Measurements from ENCODE around the gene SERPINE2.

SERPINE2 gene

DNA sequence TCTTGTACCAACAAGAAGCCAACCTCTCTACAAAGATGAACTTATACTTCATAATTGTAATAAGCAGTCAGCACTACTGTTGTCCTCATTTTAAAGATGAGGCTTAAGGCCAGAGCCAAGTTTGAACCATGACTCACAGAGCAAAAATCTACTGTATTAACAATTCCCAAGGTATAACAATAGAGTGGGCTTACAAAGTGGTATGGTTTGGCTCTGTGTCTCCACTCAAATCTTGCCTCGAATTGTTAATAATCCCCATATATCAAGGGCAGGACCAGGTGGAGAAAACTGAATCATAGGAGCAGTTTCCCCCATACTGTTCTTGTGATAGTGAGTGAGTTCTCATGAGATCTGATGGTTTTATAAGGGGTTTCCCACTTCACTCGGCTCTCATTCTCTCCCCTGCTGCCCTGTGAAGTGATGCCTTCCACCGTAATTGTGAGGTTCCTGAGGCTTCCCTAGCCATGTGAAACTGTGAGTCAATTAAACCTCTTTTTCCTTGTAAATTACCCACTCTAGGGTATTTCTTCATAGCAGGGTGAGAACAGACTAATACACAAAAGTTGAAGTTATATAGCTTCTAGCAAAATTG, 62.4 kb downstream of the SERPINE2 start:
- H3K4me3 ChIP-seq (ENCODE audit: low read length): no peak overlapping the region
- TF ChIP-seq, protein P1, sequence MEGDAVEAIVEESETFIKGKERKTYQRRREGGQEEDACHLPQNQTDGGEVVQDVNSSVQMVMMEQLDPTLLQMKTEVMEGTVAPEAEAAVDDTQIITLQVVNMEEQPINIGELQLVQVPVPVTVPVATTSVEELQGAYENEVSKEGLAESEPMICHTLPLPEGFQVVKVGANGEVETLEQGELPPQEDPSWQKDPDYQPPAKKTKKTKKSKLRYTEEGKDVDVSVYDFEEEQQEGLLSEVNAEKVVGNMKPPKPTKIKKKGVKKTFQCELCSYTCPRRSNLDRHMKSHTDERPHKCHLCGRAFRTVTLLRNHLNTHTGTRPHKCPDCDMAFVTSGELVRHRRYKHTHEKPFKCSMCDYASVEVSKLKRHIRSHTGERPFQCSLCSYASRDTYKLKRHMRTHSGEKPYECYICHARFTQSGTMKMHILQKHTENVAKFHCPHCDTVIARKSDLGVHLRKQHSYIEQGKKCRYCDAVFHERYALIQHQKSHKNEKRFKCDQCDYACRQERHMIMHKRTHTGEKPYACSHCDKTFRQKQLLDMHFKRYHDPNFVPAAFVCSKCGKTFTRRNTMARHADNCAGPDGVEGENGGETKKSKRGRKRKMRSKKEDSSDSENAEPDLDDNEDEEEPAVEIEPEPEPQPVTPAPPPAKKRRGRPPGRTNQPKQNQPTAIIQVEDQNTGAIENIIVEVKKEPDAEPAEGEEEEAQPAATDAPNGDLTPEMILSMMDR (IDR thresholded peaks at IDR 0.05; ENCODE audit: insufficient read depth, low read depth, low read length, missing control alignments): no peak
- peak; percentile 33 for DNase-seq (ENCODE audit: low read depth)

DNA sequence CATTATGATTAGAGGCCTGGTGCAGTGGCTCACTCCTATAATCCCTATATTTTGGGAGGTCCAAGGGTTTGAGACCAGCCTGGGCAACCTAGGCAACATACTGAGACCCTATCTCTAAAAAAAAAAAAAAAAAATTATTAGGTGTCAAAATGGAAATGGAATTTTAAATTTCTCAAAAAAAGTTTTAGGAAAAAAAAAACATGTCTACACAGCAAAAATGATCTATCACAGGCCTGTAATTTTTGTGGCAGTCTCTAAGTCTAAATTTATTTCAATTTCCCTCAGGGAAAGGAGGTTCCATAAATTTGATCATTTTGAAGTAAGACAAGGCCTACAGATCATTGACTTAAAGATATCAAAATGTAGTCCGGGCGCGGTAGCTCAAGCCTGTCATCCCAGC, 65.5 kb downstream of the SERPINE2 start:
- DNase-seq (ENCODE audit: low read depth): no peak
- TF ChIP-seq, protein P1 (IDR thresholded peaks at IDR 0.05; ENCODE audit: insufficient read depth, low read depth, low read length, missing control alignments): no peak
- H3K4me3 ChIP-seq (ENCODE audit: low read length): no peak overlapping the region

DNA sequence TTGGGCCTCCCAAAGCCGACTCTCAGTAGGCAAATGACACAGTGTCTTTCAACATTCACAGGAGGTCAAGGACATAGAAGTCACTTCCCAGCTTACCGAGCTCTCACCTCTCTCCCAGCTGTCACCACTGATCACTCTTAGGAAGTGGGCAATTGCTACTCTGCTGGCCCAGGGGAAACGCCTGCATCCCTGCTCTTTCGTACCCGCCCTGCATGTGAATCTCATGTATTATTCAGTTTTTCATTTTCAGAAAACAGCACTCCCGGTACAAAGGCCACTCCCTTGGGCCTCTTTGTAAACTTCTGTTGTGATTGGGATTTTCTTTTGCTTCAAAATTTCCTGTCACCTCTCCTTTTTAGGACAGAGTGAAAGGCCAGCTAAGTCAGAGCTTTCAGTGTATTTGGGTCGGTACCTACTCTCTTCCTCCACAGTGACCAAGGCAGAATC, 66.4 kb downstream of the SERPINE2 start:
- no peak for DNase-seq (ENCODE audit: low read depth)
- no peak overlapping the region for H3K4me3 ChIP-seq (ENCODE audit: low read length)
- TF ChIP-seq, protein P1 (IDR thresholded peaks at IDR 0.05; ENCODE audit: insufficient read depth, low read depth, low read length, missing control alignments): no peak

DNA sequence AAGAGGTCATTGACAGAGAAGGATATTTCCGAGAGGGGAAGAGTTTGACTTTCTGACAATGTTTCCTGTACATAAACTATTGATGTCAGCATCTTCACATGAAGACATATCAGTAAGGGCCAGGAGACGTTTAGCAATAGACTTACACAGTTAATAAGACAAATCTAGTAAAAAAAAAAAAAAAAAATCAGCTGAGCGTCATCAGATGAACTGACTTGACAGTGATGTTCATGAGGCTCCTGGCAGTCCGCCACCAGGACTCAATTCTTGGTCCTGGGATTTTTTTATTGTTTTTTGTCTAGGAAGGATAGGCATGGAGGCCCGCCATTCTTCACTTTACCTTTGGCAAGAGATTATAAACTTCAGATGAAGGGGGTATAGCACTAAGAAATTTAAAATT, 67.4 kb downstream of the SERPINE2 start:
- no peak overlapping the region for H3K4me3 ChIP-seq (ENCODE audit: low read length)
- no peak for DNase-seq (ENCODE audit: low read depth)
- TF ChIP-seq, protein P1 (IDR thresholded peaks at IDR 0.05; ENCODE audit: insufficient read depth, low read depth, low read length, missing control alignments): no peak

DNA sequence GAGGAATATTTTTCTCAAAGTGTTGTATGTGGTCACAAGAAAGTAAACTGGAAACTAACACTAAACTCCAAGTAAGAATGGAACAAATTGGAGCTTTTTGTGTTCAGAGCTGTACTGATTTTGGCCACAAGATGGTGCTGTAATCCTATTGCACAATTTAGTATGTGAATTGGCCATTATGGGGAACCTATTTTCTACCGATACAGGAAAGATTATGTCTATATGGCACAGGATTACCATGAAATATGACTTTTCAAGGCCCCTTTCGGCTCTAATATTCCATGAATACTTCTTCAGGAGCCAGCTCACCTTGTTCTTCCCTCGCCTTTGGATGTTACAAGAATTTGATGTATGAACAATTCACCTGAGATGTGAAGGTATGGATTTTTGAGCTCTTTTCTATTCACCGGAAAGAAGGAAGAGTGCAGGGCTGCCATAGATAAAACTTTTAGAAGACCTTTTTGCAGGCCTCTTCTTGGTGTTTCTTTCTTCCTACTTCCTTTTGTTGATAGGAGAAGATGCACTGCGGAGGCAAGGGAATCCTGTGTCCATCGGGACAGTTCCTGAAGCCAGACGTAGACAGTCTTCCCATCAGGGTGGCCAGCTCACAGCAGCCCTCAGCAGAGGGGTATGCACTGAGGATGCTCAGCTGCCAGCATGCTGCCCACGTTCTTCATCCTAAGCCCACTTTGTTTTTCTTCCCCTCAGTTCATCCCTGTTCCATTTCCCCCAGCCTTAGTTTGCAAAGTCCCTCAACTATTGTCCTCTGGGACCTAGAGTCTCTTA, 68.5 kb downstream of the SERPINE2 start:
- no peak overlapping the region for H3K4me3 ChIP-seq (ENCODE audit: low read length)
- TF ChIP-seq, protein P1 (IDR thresholded peaks at IDR 0.05; ENCODE audit: insufficient read depth, low read depth, low read length, missing control alignments): peak; percentile 87
- peak; percentile 65 for DNase-seq (ENCODE audit: low read depth)

DNA sequence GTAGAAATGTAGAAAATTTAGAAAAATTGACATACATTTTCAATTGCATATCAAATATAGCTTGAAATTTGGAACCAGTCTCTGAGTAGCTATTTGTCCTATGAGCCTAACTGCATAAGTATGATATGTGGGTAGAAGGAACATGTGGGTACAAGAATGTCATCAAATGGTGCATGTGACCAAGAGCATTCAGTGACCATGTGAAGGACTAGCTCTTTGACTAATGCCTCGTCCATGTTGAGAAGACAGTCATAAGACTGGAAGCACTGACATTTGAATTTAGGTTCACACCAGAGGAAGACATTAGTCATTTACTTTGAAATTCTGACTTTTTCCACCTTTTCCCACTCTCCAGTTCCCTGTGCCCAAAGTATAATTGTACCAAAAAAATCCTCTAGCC, 69.2 kb downstream of the SERPINE2 start:
- DNase-seq (ENCODE audit: low read depth): peak; percentile 36
- TF ChIP-seq, protein P1 (IDR thresholded peaks at IDR 0.05; ENCODE audit: insufficient read depth, low read depth, low read length, missing control alignments): no peak
- no peak overlapping the region for H3K4me3 ChIP-seq (ENCODE audit: low read length)
